Progenitor cell of endocrine pancreas (in vitro differentiated cells): ENCODE measurements around the gene TPI1. TPM values are rescaled to one million over a fixed set of nuclear protein-coding genes. Genes with fewer than 3 reads are reported as not detected.
"Not testable (repeated sequence)": the region's sequence is repeated elsewhere in the genome, so short reads cannot be mapped to it uniquely, and the experiment has no call there.

Source experiments
- DNase-seq: peaks from one replicate; pipeline ENCODE4 v3.0.0; 2021; ENCODE audit warnings: low spot score; ENCODE audit not compliant: unreplicated experiment
- H3K27ac Mint-ChIP-seq: 2 replicates; pipeline ENCODE4 v1.8.0; 2021; ENCODE audit warnings: mild to moderate bottlenecking, moderate library complexity, mixed read lengths
- H3K27me3 Mint-ChIP-seq: 2 replicates; pipeline ENCODE4 v1.8.0; 2021; ENCODE audit warnings: mixed read lengths
- H3K36me3 Mint-ChIP-seq: 2 replicates; pipeline ENCODE4 v1.8.0; 2022; ENCODE audit warnings: mixed read lengths; ENCODE audit not compliant: insufficient read depth
- H3K4me1 Mint-ChIP-seq: 2 replicates; pipeline ENCODE4 v1.8.0; 2021; ENCODE audit warnings: low read depth, mixed read lengths
- H3K4me3 Mint-ChIP-seq: 2 replicates; pipeline ENCODE4 v1.8.0; 2021; ENCODE audit warnings: low read depth, mild to moderate bottlenecking, moderate library complexity, mixed read lengths
- H3K9me3 Mint-ChIP-seq: 2 replicates; pipeline ENCODE4 v1.8.0; 2021; ENCODE audit warnings: low read depth, mixed read lengths
- total RNA-seq: library from RNA; stranded (reverse); gene quantifications from 2 replicates; pipeline ENCODE4 v1.2.1, GENCODE V29; 2021
- TF ChIP-seq, protein P1 (sequence below): fragments of 200-600 bp; sonication (generic); IDR thresholded peaks from one replicate; pipeline ENCODE4 v1.5.0; 2021; ENCODE audit warnings: antibody characterized with exemption, mild to moderate bottlenecking; ENCODE audit not compliant: unreplicated experiment

Gene TPI1
- total RNA-seq, 1 donor from 2014 or later, result 498 TPM

GRCh38 chr12:6872073-6873048, 5.0 kb downstream of the TPI1 start:
- Mint-ChIP-seq H3K36me3 (peaks cover 23% of the 10 kb centered on the region), H3K9me3 (no peaks in the 10 kb centered on the region), H3K4me1 (peaks cover 32% of the 10 kb centered on the region), H3K27me3 (no peaks in the 10 kb centered on the region), H3K4me3 (peak overlapping the region; percentile 93), H3K27ac (peak overlapping the region; percentile 92)
- TF ChIP-seq, protein P1, sequence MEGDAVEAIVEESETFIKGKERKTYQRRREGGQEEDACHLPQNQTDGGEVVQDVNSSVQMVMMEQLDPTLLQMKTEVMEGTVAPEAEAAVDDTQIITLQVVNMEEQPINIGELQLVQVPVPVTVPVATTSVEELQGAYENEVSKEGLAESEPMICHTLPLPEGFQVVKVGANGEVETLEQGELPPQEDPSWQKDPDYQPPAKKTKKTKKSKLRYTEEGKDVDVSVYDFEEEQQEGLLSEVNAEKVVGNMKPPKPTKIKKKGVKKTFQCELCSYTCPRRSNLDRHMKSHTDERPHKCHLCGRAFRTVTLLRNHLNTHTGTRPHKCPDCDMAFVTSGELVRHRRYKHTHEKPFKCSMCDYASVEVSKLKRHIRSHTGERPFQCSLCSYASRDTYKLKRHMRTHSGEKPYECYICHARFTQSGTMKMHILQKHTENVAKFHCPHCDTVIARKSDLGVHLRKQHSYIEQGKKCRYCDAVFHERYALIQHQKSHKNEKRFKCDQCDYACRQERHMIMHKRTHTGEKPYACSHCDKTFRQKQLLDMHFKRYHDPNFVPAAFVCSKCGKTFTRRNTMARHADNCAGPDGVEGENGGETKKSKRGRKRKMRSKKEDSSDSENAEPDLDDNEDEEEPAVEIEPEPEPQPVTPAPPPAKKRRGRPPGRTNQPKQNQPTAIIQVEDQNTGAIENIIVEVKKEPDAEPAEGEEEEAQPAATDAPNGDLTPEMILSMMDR, result peak; percentile 100
- peak; percentile 98 for DNase-seq

DNA sequence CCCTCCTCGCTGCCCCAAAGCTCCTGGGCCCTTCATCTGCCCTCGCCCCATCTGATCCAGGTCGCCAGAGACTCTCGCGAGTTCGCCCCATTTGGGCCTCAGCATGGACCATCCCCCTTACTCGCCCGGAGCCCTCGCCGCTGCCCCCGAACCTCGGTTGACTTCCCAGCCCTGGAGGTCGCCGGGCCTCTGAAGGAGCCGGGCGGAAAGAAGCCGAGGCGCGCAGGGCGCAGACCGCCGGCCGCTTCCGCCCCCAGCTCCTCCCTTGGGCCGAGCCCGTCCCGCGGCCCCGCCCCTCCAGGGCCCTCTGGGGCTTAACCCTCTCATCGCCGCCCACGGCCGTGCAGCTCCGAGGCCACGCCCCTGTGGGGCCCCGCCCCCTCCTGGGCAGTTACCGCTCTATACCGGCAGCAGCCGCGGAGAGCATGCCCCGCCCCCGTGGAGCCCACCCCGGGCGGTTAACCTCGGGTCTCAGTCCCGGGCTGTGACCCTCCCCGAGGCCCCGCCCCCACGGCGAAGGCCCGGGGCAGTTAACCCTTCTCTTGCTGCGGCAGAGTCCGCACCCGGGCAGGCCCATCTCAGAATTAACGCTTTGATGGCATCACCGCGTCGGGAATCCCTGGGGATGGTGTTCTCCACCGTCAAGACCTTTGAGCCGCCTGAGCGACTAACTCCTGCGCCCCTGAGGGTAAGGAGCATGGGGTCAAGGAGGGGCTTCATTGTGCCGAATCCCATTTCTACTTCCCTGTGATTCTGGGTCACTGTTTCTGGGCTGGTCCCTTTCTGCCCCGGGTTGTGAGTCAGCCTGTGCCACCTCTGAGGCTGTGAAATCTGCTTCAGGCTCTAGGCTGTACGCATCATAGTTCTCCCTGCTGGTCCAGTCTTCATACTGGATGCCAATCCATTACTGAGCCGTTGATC, 6.0 kb downstream of the TPI1 start, which contains the start of gene SPSB2:
SPSB2 (minus strand) TSS at position 210 of the 921 bp plus-strand sequence. CDS start 402 bp downstream, outside the sequence.
- TF ChIP-seq, protein P1, result no peak
- DNase-seq, result peak; percentile 100
- Mint-ChIP-seq H3K36me3 (peaks cover 23% of the 10 kb centered on the region), H3K9me3 (no peaks in the 10 kb centered on the region), H3K27me3 (no peaks in the 10 kb centered on the region), H3K27ac (peak within 1 kb of the TSS; percentile 95), H3K4me3 (peak within 1 kb of the TSS; percentile 93), H3K4me1 (peaks cover 28% of the 10 kb centered on the region)

DNA sequence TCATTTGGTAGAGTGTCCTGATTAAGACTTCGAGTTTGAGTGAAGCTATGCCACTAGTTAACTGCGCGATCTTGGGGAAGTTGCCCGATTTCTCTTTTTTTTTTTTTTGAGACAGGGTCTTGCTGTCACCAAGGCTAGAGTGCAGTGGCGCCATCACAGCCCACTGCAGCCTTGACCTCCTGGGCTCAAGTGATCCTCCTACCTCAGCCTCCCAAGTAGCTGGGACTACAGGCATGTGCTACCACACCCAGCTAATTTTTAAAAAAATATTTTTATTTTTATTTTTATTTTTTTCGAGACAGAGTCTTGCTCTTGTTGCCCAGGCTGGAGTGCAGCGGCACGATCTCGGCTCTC, 6.7 kb downstream of the TPI1 start:
- Mint-ChIP-seq H3K27ac (peak overlapping the region; percentile 95), H3K4me3 (peak overlapping the region; percentile 93), H3K36me3 (peaks cover 23% of the 10 kb centered on the region), H3K4me1 (peaks cover 22% of the 10 kb centered on the region)
- not testable (repeated sequence) for H3K9me3 Mint-ChIP-seq, H3K27me3 Mint-ChIP-seq, DNase-seq

DNA sequence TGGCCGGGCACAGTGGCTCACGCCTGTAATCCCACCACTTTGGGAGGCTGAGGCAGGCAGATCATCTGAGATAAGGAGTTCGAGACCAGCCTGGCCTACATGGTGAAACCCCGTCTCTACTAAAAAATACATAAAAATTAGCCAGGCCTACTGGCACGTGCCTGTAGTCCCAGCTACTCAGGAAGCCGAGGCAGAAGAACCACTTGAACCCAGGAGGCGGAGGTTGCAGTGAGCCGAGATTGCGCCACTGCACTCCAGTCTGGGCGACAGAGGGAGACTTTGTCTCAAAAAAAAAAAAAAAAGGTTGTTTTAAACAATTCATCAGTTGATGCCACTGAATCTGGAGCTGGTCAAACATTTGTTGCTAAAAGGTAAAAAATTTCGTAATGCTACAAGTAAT, 12.5 kb downstream of the TPI1 start:
- Mint-ChIP-seq H3K36me3 (peaks cover 24% of the 10 kb centered on the region), H3K27ac (peak overlapping the region; percentile 90), H3K4me1 (peaks cover 13% of the 10 kb centered on the region)
- H3K4me3 Mint-ChIP-seq, H3K9me3 Mint-ChIP-seq, DNase-seq, H3K27me3 Mint-ChIP-seq: not testable (repeated sequence)

DNA sequence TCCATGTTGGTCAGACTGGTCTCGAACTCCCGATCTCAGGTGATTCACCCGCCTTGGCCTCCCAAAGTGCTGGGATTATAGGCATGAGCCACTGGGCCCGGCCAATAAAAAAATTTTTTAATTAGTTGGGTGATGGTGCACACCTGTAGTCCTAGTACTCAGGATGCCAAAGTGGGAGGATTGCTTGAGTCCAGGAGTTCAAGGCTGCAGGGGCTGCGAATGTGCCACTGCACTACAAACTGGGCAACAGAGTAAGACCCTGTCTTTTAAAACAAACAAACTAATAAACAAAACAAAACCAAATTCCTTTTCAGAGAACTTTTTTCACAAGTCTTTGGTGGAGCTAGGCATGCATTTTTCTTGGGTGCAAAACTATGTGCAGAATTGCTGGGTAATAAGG, 15.9 kb downstream of the TPI1 start:
- Mint-ChIP-seq H3K4me1 (peaks cover 29% of the 10 kb centered on the region), H3K4me3 (no peak overlapping the region), H3K9me3 (no peaks in the 10 kb centered on the region), H3K27me3 (no peaks in the 10 kb centered on the region), H3K36me3 (peaks cover 14% of the 10 kb centered on the region), H3K27ac (no peak overlapping the region)
- TF ChIP-seq, protein P1, result no peak
- DNase-seq, result no peak

GRCh38 chr12:6883683-6884082, 16.4 kb downstream of the TPI1 start:
- H3K4me3 Mint-ChIP-seq, result no peak overlapping the region
- H3K36me3 Mint-ChIP-seq, result peaks cover 16% of the 10 kb centered on the region
- no peaks in the 10 kb centered on the region for H3K27me3 Mint-ChIP-seq
- no peak overlapping the region for H3K27ac Mint-ChIP-seq
- peaks cover 33% of the 10 kb centered on the region for H3K4me1 Mint-ChIP-seq
- no peaks in the 10 kb centered on the region for H3K9me3 Mint-ChIP-seq
- no peak for DNase-seq
- TF ChIP-seq, protein P1, result no peak
